SIG-M5 treated with dmso at 0.1 percent for 504 hours (cell line): ENCODE results near the gene GATA2.

Source experiments
- DNase-seq: peaks from one replicate; lab custom pipeline; 2025; ENCODE audit not compliant: unreplicated experiment; lab: John Stamatoyannopoulos, UW

GATA2 gene

DNA sequence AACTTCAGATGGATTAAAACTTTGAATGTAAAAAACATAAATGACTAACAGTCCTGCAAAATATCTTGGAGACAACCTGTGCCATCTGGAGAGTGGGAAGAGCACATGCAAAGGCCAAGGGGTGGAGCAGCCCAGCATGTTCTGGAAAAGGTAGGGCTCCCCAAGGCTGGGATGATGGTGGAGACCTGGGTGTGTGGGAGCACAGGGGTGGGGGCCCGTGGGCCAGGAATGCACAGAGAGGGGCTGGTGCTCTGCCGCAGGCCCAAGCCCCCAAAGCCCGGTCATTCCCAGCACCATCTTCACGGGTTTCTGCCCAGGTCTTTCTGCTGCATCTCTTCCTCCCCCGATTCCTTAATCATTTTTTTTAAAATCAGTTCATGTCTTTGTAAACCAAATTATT lies 9.7 kb upstream of the GATA2 start:
- DNase-seq = no peak

DNA sequence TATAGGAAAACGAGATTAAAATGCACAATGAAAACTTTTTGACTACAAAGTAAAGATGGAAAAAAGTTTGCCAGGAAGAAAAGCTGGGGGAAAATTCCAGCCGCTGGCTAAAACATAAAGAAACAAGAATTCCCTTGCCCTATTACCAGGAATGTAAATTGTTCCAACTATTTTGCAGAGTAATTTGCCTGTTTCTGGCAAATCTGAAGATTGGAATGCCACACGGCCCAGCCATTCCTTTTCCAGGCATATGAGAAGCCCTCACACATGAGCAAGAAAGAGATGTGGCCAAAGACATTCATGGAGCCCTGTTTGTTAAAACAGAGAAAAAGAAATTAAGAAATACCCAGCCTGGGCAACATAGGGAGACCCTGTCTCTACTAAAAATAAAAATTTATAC lies 8.4 kb upstream of the GATA2 start:
- no peak for DNase-seq

DNA sequence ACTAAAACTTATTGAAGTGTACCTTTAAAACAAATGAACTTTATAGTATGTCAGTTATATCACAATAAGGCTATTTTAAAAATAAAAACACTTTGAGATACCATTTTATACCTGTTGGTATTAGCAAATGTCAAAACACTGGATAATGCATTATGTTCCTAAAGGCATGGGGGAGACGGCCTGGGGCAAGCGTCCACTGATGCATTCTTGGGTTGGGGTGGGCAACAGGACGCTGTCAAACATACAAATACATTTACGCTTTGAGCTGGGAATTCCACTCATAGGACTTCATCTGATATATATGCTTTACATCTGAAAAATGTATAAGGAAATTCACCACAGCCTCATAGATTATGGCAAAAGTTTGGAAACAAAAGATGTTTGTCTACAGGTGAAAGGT lies 7.6 kb upstream of the GATA2 start:
- DNase-seq = no peak

GRCh38 chr3:128499724-128500275 lies 6.8 kb upstream of the GATA2 start:
- no peak for DNase-seq

DNA sequence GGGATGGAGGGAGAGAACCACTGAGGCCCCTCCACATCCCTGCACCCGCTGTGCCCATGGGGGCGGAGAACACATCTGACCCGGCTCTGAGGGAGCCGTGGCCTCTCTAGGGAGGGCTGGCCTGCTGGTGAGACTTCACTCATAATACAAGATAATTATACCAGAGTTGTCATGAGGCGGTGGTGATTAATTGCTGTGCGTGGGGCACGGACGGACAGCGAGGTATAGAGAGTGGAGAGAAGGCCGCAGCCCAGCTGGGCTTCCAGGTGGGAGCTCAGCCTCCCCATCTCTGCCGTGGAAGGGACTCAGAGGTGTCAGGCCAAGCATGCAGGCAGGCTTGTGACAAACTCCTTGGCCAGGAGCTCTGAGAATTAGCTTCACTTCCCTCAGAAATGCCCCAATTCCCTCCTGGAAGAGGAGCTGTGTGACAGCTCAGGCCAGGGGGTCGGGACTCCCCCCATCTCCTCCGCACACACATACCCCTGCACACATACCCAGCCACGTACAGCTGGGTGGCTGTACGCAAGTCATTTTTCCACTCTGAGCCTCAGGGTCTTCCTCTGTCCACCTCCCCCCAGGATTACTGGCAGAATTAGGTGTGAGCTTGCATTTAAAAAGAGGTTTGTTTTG lies 6.0 kb upstream of the GATA2 start:
- DNase-seq = no peak

GRCh38 chr3:128498127-128498626 lies 5.2 kb upstream of the GATA2 start:
- DNase-seq = no peak

GRCh38 chr3:128497305-128498126 lies 4.5 kb upstream of the GATA2 start:
- peak; percentile 34 for DNase-seq

- no peak for DNase-seq
Observed at GRCh38 chr3:128496602-128497304, 3.8 kb upstream of the GATA2 start.

DNA sequence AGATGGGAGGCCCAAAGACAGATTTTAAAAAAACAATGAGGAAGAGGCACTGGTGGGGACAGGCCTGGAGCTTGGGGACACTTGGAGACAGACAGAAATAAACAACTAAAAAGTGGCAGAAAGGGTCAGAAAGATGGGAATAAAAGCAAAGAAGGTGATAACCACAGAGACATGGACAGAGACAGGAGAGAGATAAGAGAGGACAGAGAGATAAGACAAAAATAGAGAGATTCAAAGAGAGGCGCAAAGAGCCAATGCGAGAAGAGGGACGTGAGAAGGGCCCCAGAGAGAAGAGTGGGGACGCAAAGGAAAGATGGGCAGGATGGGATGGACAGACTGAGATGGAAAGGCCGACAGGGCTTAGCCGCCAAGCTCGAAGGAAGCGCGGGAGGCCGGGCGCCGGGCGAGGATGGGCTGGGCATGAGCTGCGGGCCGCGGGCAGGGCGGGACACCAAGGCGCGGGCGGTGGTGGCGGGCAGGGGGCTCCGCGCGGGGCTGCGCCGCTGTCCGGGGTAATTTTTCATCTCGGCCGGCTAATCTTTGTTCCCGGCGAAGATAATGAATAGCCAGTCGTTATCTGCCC lies 3.1 kb upstream of the GATA2 start:
- DNase-seq = no peak

DNA sequence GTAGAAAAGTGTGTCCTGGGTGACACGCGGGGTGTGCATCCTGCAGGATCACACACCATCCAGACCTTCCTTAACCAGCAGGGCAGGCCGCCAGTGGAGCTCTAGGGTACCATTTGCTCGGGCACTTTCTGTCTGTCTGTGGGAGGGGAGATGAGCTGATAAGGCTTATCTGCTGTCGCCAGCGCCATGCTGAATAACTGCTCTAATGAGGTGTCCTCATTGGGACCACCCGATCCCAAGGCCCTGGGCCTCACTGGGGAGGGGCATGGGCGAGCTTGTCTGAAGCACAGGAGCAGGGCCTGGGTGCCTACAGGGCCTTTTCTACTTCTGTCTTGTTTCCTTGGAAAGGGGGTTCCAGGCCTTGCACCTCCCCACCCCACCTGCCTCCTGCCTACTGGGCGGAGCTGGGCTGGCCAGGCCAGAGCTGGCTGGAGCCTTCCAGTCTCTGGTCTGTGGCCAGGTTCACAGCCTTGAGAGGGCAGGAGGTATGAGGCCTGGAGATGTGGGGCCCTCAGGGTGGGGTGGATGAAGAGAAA lies 2.5 kb upstream of the GATA2 start:
- no peak for DNase-seq

DNA sequence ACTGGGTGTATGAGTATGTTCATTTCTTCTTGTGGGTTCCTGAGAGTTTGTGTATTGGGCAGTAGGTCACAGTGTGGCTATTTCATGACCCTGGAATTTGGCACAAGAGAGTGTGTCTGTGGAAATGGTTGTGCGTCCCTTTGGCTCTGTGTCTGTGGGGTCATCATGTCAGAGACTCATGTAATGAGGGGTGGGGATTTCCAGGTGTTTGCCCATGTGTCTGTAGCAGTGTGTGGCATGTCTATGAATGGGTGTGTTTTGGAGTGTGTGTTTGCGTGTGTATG lies 1.3 kb upstream of the GATA2 start:
- DNase-seq = no peak

GRCh38 chr3:128493570-128494366 lies 767 bp upstream of the GATA2 start:
- DNase-seq = no peak

DNA sequence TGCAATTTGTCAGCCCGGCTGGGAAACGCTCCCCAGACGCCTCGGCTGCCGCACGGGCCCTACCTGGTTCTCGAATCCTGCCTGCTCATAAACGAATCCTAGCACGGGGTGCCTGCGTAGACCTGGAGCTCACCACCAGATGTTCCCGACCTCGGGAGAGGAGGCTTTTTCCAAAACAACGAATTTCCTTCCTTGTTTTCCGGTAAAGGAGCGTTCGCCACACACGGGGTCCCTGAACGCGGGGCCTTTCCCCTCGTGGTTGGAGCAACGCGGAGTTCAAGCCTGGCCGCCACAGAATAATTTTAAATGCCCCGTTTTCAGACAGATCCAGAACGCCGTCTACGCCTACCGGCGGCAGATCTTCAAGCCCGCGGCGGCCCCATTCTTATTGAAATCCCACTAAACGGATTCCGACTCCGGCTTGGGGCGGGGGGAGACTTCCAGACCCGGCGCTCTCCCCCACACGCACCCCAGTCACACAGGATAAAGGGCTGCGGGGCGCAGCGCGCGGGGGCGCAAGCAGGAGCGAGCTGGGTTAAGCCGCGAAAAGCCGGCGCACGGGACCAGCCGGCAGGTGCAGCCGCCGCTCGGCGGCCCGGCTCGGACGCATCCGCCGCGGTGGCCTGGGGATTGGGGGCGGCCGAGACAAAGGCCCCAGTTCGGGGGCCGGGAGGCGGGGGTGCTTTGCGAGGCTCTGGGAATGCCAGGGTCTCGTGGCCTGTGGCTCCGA lies 895 bp downstream of the GATA2 start:
- DNase-seq = no peak

DNA sequence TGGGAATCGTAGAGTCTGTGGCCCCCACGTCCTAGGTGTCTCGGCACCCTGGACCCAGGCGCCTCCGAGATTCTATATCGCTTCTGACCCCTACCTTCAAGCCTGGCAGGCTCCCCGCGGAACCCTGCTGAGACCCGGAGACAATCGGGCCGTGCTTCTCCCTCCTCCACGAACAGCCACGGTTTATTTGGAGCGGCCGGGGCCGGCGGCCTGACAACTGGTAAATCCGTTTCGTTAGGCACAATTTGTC lies 1.4 kb downstream of the GATA2 start:
- DNase-seq = no peak

GRCh38 chr3:128490915-128491690 lies 1.9 kb downstream of the GATA2 start:
- no peak for DNase-seq

DNA sequence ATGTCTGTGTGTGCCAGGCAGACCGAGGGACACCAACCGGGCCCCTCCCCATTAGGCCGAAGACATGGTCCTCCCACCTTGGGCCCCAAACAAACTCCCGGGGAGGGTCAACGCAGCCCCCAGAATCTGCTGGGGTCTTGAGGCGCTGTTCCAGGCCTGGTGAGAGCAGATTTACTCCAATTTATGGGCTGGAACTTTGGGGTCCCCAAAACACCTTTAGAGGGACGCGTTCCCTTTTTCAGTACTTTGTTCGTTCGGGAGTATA lies 2.4 kb downstream of the GATA2 start:
- no peak for DNase-seq

DNA sequence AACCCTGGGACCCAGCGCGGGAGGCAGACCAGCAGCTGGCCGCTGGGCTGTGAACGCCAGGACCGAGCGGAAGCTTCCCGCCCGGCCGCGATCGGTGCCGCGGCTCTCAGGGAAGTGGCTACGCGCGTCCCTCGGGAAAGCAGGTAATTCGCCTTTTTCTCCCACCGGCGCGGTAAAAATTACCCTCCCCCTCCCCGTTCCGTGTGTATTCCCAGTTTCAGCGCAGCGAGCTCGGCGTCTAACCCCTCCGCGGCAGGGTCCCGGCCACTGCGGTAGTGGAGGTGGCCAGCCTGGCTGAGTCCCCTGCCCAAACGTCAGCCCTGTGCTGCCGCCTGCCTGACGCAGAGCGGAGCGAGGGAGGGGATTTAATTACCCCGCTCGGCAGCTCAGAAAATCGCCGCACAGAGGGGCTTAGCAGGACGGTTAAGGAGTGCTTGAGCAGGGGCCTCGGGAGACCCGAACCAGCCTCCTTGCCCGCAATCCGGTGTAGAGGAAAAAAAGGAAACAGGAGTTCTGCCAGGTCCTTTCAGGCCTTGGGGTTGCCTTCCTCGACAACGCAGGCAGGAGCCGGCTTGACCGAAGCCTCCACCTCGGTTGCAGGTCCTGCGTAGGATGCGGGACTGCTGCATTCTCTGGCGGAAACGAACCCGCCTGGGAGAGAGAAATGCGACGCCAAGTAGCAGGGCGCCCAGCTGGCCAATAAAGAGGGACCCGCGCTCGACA lies 2.9 kb downstream of the GATA2 start:
- DNase-seq = no peak

- no peak for DNase-seq
Observed at GRCh38 chr3:128489674-128489926, 3.4 kb downstream of the GATA2 start.

DNA sequence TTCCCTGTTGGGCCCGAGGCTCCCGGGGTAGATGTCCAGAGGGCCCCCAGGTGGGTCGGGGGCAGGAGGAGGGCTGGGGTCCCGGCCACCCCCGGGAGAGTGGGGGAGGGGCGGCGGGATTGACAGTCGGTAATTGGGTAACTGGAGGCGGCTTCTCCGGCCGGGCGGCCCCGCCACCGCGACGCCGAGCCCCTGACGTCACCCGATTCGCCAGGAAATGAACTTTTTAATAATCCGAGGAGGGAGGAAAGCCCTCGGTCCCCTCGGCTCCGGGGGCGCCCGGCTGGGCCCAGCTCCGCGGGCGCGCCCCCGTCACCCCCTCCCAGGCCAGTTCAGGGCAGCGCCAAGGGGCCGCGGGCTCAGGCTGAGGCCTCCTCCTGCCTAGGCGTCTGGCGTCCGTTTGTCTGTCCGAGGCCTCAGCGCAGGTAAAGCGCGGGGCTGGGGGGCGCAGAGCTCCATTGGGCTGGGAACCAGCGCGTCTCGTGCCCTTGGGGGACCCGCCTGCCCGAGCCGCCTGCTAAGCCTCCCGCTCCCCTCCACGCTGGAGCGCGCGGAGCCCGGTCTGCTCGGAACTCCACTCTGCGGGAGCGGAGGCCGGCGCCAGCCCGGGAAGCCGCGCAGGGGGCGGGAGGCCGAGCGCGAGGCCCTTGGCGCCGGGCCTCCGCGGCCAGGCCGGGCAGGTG lies 3.9 kb downstream of the GATA2 start:
- DNase-seq = peak; percentile 22
